Stimulated activated CD4-positive, alpha-beta T cell treated with anti-CD3 and anti-CD28 coated beads, Interleukin-1b, Interleukin-23, amount 100 ng/mL, for 4 hours (primary cell): ENCODE results near the gene TRIM72.
A peak's percentile ranks its signal among the peaks of the same experiment; 100 is the strongest.
"Not testable (repeated sequence)": the region's sequence is repeated elsewhere in the genome, so short reads cannot be mapped to it uniquely, and the experiment has no call there.

ENCODE experiments used
- DNase-seq, 2 donors: peaks; one replicate each; pipeline ENCODE4 v3.0.0-alpha.2; 2020; ENCODE audit warnings: low read depth in 2 of 2

TRIM72 gene

DNA sequence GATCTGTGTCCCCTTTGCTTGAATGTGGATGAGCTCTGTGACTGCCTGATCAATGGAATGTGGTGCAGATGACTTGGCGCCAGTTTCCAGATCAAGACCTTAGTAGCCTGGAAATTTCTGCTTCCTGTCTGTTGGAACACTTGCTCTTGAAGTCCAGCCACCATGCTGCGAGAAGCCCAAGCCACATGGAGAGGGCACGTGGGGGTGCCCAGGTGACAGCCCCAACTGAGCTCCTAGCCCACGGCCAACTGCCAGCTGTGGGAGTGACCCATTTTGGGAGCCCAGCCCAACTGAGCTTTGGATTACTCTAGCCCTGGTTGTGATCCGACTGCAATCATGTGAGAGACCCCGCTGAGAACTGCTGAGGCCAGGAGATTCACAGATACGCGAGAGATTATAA is 42.5 kb downstream of the TRIM72 start:
- DNase-seq = no peak

DNA sequence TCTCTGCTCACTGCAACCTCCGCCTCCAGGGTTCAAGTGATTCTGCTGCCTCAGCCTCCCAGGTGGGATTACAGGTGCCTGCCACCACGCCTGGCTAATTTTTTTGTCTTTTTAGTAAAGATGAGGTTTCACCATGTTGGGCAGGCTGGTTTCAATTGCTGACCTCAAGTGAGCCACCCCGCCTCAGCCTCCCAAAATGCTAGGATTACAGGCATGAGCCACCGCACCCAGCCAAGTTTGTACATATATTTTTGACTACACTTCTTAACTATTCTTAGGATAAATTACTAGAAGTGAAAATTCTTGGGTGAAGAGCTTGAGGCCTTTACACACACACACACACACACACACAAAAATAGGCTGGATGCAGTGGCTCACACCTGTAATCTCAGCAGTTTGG is 44.4 kb downstream of the TRIM72 start:
- no peak for DNase-seq

DNA sequence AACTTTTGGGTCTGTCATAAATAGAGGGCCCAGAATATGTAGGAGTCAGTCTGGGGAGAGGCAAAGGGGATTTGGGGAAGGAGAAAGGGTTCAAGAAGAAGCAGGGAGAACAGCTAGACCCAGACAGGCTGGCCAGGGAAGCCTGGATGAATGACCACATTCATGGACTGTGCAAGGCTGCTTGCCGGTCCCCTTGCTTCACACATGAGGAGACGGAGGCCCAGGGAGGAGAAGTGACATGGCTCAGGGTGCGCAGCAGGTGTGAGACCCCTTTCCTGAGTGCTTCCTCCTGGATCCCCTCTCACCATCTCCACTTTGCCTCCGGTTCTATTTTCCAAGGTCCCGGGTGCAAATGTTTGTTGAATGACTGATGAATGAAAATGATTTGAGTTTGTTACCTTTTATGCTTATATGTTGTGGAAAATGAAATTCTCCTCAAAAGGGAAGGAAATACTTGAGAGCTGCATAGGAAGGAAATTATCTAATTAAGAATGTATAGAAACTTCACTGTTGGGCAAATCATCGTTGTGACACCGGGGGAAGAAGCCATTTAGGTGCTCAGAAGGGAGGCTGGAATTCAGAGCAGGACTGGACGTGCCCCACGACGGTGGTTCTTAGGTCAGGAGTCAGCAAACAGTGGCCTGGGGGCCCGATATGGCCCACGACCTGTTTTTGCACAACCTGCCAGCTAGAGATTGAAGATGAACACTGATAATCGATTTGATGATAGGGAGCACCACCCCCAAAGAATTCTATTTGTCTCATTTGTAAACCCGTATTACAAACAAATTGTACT is 46.4 kb downstream of the TRIM72 start:
- no peak for DNase-seq

DNA sequence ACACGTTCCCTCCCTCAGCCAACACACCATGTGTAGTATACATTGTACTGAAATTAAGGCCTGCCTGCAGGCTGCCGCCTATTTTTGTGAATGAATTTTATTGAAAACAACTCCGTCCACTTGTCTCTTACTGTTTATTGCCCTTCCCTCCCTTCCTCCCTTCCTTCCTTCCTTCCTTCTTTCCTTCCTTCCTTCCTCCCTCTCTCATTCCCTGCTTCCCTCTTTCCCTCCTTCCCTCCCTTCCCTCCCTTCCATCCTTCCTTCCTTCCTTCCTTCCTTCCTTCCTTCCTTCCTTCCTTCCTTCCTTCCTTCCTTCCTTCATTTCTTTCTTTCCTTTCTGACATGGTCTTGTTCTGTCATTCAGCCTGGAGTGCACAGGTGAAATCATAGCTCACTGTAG is 48.2 kb downstream of the TRIM72 start:
- no peak for DNase-seq

DNA sequence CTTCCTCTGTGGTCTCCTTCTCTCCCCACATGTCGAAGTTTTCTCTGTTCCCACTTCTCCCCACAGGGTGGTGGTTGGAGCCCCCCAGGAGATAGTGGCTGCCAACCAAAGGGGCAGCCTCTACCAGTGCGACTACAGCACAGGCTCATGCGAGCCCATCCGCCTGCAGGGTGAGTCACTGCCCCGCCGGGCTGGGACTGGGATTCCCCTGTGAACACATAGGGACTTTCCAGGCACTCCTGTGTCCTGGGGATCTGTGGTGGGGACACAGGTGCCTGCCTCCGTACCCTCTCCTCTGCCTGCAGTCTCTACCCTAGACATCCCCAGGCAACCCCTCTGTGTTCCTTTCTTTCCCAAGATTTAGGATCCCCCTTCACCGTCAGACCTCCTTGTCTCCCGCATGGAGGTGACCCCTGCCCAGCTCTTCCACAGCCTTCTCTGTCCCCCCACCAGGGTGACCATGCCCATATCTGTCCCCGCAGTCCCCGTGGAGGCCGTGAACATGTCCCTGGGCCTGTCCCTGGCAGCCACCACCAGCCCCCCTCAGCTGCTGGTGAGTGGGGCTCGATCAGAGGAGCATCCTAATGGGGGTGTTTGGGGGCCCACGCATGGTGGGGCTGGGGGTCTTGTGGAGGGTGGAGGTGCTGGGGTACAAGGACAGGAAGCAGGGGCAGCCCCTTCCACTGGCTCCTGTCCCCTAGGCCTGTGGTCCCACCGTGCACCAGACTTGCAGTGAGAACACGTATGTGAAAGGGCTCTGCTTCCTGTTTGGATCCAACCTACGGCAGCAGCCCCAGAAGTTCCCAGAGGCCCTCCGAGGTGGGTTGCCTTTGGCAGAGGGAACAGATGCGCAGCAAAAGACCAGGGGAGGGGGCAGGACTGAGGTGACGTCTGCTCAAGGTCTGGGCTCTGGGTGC is 51.7 kb downstream of the TRIM72 start:
- DNase-seq = peak; percentile 39 to 63

DNA sequence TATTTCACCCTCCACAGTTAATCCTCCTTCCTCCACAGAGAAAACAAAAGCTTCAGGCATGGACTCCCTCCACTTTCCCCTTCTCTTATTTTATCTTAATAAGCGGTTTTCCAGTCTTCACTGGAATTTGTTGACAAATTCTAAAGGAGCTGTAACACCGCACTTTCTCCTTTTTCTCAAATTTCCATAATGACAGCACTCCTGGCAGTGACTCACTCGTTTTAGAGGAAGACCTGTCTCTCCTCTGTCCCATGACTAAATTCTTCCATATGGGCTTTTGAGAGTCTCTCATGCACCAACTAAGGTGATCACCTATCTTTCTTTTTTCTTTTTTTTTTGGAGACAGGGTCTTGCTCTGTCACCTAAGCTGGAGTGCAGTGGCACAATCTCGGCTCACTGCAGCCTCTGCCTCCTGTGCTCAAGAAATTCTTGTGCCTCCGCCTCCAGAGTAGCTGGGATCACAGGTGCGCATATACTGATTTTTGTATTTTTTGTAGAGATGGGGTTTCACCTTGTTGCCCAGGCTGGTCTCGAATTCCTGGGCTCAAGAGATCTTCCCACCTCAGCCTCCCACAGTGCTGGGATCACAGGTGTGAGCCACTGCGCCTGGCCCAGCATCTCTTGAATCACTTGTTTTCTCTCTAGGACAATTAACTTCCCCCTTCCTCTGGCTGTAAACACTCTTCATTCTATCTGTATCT is 53.6 kb downstream of the TRIM72 start:
- no peak for DNase-seq

DNA sequence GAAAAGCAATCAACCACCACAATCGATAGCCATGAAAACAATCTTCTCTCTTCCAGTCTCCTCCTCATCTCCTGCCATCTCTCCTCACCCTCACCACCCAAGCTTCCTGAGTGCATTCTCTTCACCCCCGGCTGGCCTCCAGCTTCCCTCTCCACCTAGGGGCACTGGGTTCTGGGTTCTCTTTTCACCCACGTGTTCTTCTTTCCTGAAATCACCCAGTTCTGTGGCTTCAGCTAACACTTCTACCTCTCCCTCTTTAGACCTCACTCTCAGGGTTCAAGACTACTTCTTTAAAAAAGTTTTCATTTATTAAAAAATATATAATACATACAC is 54.1 kb downstream of the TRIM72 start:
- no peak for DNase-seq

DNA sequence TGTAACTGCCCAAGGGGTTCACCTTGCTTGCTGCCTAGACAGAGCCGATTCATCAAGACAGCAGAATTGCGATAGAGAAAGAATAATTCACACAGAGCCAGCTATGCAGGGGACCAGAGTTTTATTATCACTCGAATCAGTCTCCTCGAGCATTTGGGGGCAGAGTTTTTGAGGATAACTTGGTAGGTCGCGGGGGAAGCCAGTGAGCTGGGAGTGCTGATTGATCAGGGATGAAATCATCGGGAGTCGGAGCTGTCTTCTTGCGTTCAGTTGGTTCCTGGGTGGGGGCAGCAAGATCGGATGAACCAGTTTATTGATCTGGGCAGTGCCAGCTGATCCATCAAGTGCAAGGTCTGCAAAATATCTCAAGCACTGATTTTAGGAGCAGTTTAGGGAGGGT is 55.0 kb downstream of the TRIM72 start:
- no peak for DNase-seq

DNA sequence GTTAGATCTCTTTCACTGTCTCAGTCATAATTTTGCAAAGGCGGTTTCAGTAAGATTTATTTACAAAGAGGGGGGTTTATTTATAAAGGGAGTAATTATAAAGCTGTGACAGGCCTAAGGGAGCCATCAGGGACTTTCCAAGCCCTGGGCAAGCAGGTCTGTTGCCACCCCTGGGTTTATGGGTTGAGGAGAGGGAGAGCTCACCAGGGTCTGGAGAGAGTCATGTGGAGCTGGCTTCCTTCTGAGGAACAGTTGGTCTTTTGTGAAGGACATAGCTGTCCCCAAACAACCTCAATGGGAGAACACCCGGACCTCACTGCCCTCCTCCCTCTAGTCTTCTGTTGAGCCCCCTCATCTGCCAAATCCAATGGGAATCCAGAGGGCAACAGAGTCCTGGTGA is 55.6 kb downstream of the TRIM72 start:
- DNase-seq = no peak

DNA sequence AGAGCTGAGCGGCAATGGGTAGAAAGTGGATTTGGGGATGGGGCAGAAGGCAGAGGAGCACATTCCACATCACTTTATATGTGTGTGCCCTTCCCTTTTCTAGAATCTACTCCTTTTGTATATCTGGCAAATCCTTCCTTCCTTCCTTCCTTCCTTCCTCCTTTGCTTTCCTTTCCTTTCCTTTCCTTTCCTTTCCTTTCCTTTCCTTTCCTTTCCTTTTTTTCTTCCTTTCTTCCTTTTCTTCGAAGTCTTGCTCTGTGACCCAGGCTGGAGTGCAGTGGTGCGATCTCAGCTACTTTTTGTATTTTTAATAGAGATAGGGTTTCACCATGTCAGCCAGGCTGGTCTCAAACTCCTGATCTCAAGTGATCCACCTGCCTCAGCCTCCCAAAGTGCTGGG is 56.1 kb downstream of the TRIM72 start:
- not testable (repeated sequence) for DNase-seq

DNA sequence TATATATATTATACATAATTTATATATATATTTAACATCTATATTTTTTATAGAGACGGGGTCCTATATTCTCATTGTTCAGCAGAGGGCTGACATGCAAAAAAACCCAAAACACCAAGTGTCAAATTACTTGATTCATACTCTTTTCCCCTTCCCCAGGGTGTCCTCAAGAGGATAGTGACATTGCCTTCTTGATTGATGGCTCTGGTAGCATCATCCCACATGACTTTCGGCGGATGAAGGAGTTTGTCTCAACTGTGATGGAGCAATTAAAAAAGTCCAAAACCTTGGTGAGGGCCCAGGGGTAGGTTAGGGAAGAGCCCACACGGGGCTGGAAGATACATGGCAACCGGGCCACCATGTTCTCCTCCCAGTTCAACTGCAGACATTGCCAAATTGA is 56.9 kb downstream of the TRIM72 start:
- DNase-seq = no peak

DNA sequence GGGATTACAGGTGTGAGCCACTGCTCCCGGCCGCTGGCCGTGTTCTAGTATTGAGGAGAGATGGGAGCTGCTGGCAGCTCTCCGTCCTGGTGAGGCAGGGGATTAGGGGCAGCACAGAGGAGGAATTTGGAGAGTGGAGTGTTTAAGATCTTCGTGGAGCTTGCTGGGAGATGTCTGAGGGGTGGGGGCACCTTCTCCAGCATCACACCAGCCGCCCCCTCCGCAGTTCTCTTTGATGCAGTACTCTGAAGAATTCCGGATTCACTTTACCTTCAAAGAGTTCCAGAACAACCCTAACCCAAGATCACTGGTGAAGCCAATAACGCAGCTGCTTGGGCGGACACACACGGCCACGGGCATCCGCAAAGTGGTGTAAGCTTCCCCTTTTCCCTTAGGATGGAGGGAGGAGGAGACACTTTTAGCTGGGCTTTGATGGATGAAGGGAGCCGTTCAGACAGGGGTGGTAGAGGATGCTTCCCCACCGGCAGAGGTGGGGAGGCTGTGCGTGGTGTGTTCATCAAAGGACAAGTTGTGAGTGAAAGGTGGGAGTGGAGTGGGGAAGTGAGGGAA is 57.8 kb downstream of the TRIM72 start:
- DNase-seq = no peak

DNA sequence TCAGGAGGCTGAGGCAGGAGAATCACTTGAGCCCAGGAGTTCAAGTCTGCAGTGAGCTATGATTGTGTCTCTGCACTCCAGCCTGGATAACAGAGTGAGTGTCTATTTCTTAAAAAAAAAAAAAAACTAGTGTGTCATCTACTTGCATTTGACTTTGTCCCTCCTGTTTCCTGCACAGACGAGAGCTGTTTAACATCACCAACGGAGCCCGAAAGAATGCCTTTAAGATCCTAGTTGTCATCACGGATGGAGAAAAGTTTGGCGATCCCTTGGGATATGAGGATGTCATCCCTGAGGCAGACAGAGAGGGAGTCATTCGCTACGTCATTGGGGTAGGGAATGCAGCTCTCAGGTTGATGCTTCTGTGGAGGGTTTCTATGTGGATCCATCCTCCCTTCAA is 59.3 kb downstream of the TRIM72 start:
- DNase-seq = no peak

DNA sequence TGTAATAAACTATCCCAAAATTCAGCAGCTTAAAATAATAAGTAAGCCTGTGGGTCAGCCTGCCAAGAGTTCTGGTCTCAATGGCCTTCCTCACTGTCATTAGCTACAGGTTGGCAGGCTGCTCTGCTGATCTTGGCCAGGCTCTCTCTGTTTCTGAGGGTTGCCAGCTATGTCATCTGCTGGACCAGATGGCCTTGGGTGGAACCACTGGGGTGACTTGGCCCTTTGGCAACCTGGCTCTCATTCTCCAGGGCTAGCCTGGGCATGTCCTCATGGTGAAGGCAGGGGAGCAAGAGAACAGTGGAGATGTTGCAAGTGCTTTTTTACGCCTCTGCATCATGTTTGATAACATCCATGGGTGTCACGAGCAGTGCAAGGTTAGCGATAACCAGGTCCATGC is 59.8 kb downstream of the TRIM72 start:
- DNase-seq = no peak

DNA sequence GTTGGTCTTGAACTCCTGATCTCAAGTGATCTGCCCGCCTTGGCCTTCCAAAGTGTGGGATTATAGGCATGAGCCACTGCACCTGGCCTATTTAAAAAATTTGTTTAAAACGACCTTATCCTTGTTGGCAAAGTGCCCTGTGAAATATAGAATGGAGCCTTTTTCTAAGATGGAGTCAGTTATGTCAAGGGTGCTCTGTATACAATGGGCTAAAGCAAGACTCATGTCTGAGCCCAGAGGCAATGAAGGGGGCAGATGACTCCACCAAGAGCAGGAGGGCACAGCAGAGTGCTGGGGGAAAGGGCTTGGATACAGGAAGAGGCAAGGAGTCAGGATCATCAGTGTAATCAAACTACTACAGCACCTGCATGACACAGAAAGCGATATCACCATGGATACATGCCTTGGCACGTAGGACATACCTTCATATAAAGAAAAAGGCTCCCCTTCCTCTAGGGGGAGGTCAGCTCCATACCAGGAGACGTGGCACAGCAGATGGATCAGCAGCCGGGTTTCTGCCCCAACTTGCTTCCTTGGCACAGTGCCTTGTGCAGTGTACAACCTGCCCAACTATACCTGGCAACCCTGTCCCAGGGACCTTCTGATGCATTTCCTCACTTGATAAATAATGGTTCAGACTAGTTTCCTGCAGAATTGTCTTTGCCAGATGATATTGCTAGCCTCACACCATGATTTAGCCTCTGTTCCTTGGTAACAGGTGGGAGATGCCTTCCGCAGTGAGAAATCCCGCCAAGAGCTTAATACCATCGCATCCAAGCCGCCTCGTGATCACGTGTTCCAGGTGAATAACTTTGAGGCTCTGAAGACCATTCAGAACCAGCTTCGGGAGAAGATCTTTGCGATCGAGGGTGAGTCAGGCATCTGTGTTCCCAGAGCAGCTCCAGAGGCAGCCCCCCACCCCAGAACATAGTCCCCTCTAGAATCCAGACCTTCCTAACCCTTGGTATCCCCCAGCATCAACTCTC is 61.2 kb downstream of the TRIM72 start:
- DNase-seq = no peak

DNA sequence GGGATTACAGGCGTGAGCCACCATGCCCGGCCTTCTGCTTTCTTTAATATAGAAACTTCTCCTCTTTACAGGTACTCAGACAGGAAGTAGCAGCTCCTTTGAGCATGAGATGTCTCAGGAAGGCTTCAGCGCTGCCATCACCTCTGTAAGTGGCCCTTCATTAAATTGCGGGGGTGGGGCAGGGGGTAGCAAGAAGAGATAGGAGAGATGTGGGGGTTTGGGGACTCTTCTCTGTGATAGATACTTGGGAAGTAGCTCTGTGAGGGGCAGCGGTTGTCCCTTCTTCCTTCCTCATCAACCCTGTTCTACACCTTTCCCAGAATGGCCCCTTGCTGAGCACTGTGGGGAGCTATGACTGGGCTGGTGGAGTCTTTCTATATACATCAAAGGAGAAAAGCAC is 62.7 kb downstream of the TRIM72 start:
- no peak for DNase-seq

DNA sequence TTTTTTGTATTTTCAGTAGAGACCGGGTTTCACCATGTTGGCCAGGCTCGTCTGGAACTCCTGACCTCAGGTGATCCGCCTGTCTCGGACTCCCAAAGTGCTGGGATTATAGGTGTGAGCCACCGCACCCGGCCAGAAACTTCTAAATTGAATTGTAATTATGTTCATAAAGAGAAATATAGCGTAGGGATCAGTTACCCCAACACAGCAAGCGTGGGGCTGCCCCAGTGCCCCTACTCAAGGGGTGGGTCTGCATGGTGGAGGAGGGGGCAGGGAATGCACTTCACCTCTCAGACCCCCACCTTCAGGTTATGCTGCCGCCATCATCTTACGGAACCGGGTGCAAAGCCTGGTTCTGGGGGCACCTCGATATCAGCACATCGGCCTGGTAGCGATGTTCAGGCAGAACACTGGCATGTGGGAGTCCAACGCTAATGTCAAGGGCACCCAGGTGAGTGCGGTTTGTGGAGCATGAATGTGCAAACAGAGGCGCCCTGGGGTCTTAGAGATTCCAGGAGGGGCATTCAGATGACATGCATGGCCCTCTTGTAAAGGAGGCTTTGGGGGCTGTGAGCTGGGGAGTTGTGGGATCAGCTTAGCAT is 63.8 kb downstream of the TRIM72 start:
- DNase-seq = no peak

DNA sequence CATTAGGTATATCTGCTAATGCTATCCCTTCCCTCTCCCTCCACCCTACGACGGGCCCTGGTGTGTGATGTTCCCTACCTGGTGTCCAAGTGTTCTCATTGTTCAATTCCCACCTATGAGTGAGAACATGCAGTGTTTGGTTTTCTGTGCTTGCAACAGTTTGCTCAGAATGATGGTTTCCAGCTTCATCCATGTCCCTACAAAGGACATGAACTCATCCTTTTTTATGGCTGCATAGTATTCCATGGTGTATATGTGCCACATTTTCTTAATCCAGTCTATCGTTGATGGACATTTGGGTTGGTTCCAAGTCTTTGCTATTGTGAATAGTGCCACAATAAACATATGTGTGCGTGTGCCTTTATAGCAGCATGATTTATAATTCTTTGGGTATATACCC is 64.9 kb downstream of the TRIM72 start:
- not testable (repeated sequence) for DNase-seq
